EH (cell line): ENCODE data around the gene IFITM1.

ENCODE experiments used
- DNase-seq: peaks from one replicate; pipeline ENCODE4 v3.0.0-alpha.2; 2015; ENCODE audit warnings: low read depth

The IFITM1 gene

DNA sequence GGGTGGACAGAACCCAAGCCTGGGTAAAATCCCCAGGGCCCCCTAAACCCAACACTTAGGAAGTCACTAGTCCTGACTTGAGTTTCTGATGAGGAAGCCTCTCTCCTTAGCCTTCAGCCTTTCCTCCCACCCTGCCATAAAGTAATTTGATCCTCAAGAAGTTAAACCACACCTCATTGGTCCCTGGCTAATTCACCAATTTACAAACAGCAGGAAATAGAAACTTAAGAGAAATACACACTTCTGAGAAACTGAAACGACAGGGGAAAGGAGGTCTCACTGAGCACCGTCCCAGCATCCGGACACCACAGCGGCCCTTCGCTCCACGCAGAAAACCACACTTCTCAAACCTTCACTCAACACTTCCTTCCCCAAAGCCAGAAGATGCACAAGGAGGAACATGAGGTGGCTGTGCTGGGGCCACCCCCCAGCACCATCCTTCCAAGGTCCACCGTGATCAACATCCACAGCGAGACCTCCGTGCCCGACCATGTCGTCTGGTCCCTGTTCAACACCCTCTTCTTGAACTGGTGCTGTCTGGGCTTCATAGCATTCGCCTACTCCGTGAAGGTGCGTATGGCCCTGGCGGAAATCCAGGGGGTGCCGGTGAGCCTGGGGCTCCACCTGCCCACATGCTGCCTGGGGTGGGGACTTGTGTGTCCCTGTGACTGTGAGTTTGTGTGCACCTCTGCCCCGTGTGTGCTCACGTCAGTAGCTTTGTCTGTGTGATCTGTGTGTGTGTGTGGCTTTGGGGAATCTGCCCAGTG lies at the start of gene IFITM1:
IFITM1 (plus strand) TSS at position 254 of the 767 bp plus-strand sequence; CDS start at position 385, 131 bp downstream.
- peak; percentile 92 for DNase-seq

GRCh38 chr11:266676-267439 lies 47.0 kb upstream of the IFITM1 start:
- DNase-seq = no peak

- no peak for DNase-seq
These were observed 46.3 kb upstream of the IFITM1 start for GRCh38 chr11:267491-267994.

- DNase-seq = peak; percentile 29
These were observed 45.1 kb upstream of the IFITM1 start for GRCh38 chr11:268716-269145.

GRCh38 chr11:269146-269890 lies 44.5 kb upstream of the IFITM1 start:
- DNase-seq = no peak

DNA sequence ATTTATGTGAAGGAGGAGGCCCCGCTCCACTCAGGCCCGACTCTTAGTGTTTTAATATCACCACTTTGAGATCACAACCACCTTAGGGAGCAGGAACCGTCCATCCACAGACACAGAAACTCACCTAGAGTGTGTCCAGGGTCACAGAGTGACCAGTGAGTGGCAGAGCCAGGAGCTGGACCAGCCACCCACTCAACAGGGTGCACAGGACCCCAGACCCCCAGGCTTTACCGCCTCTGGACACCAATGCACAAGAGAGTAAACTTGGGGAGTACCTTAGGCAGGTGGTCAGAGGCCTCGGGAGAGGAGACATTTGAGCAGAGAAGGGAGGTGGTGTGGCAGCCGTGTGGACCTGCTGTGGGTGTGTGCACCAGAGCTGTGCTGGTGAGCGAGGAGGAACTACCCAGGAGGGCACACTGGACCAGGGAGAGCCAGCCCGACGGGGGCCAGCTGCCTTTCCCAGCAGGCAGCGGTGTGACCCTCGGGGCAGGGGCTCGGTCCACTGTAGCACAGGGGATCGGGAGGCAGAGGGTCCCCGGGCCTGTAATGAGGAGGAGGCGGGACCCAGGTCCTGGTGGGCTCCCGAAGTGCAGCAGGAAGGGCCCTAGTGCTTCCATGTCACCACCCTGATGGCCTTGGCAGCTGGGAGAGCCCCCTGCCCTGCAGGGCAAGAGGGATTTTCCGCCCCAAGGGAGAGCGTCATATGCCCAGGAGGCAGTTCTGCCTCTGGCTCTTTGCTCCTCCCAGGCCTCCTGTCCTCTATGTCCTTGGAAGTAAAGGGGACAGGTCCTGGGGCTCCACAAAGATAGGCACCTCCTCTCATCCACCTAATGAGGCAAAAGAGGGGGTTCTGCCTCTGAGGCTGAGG lies 43.2 kb upstream of the IFITM1 start:
- no peak for DNase-seq

- no peak for DNase-seq
These were observed 42.5 kb upstream of the IFITM1 start for GRCh38 chr11:271319-271715.

- DNase-seq = no peak
These were observed 41.5 kb upstream of the IFITM1 start for GRCh38 chr11:272195-272930.

DNA sequence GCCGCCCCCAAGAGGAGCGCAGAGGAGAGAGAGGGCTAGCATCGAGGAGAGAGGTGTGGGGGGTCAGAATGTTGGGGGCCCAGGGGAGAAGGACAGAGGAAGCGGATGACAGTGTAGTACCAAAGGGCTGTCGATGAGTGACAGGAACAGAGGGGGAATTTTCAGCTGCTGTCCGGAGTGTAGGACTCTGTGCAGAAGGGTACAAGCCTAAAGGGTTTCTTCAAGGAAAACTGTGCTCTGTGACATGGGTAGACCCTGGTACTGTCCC lies 41.0 kb upstream of the IFITM1 start:
- no peak for DNase-seq

DNA sequence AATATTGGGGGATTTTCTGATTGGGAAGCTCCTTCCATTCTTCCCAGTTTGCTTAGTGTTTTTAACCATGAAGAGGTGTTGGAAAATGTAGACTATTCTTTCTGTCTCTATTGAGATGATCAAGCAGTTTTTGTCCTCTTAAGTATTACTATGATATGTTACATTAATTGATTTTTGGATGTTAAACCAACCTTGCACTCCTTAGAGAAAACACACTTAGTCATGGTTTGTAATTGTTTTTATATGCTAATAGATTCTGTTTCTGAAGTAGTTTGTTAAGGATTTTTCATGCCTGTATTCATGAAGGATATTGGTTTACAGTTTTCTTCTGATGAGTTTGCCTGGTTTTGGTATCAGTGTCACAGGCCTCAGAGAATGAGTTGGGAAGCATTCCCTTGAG lies 37.6 kb upstream of the IFITM1 start:
- no peak for DNase-seq

DNA sequence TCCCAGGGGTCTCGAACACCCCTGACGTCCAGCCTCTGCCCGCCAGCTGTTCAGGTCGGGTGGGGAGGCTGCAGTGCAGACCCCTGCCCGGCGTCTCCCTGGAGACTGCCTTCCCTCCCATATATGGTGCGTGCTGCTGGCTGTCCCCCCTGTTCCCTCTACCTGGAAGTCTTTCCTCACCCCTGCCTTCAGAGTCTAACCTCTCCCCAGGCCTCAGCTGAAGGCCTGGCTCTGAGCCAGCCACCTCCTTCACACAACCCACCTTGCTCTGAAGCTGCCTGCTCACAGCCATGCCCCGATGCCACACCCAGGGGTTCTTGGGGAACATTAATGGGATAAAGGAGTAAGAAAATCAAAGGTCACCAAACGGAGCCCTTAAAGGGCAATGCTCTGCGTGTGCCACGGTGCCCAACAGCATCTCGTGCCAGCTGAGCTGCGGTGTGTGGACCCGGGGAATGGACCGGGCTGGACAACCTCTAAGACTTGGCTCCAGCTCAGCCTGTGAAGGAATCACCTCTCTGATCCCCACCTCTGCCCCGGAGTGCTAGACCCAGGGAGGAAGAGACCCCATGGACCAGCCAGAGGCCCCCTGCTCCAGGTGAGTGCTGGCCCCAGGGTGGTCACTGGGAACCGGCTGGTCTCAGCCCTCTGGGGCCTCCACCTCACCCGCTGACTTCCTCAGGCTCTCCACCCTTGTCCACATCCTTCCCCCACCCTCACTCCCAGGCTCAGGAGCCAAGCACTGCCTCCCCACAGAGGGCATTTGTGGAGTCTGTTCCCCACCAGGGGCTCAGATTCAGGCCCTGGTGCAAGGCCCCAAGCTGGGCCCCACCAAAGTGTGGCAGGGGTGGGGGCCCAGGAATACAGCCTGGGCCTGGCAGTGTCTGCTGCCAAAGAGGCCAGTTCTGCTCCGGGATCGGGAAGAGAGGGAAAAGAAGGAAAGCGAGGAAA lies 35.6 kb upstream of the IFITM1 start, which contains the start of gene NLRP6:
NLRP6 (plus strand) TSS at position 407 of the 951 bp plus-strand sequence; CDS start at position 570, 163 bp downstream.
- no peak for DNase-seq

- DNase-seq = no peak
These were observed 34.5 kb upstream of the IFITM1 start for GRCh38 chr11:279040-279965.

GRCh38 chr11:279966-280705 lies 33.7 kb upstream of the IFITM1 start:
- DNase-seq = peak; percentile 31

GRCh38 chr11:280706-281485 lies 32.9 kb upstream of the IFITM1 start:
- DNase-seq = no peak

DNA sequence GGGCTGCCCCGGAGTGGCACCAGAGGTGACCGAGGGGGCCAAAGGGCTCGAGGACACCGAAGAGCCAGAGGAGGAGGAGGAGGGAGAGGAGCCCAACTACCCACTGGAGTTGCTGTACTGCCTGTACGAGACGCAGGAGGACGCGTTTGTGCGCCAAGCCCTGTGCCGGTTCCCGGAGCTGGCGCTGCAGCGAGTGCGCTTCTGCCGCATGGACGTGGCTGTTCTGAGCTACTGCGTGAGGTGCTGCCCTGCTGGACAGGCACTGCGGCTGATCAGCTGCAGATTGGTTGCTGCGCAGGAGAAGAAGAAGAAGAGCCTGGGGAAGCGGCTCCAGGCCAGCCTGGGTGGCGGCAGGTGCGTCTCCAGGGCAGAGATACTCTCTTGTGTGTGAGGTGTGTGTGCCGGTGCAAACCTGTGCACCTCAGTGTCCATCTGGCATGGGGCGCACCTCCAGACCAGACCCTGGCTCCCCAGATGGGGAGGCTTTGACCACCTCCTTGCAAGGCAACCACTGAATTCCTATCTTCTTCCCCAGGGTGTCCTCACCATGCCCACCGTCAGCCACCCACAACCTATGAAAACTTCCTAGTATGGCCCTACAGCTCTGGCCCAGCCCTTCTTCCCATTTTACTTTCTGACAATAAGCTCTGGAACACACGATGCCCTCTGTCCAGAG lies 32.2 kb upstream of the IFITM1 start:
- DNase-seq = no peak

GRCh38 chr11:282171-282570 lies 31.7 kb upstream of the IFITM1 start:
- DNase-seq = no peak
